ENCODE data around the gene MMP24. TPM values are rescaled to one million over a fixed set of nuclear protein-coding genes. Genes with fewer than 3 reads are reported as not detected.
A peak's percentile ranks its signal among the peaks of the same experiment; 100 is the strongest.

MMP24 gene
- total and polyA plus RNA-seq, 10 donors = 0.10 to 0.32 (median 0.18) TPM

DNA sequence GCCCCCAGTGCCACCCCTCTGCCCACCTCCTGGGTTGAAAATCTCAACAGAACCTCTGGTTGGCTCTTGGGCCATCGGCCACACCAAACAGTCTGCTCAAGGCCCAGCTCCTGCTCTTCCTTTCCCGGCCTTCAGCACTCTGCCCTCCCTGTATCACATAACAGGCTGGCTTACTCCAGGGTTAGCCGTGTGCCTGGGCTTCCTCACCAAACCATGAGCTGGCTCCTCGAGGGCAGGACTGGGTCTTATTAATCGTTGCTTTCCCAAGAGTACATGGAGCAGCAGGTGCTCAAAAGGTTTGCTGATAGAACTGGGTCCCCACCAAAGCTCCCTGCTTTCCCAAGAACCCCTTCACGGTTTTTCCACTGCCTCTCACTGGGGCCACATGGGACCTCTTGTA is 78.5 kb downstream of the MMP24 start:
- H3K4me3 ChIP-seq = no peak overlapping the region
- WGBS, 5 donors = 84 to 95% (median 89%) methylated on average over 6 of the region's 6 CpGs
- peaks cover 0 to 61% (median 6%) of the 10 kb centered on the region in 6 donors for H3K36me3 ChIP-seq
- H3K27me3 ChIP-seq (replicated peaks in 1 of 7) = no peaks in the 10 kb centered on the region
- intact Hi-C loops (cut with DNase I; ENCODE audit: low total_unique reads) = loop anchor here (5.0 kb wide), 1 partner anchor 142 kb away; no protein-coding TSS in a partner anchor
- no peak overlapping the region for H3K27ac ChIP-seq
- no peak for DNase-seq
- TF ChIP-seq POLR2A (IDR thresholded peaks at IDR 0.05) (no peak), POLR2AphosphoS5 (IDR thresholded peaks at IDR 0.05) (no peak)
- TF ChIP-seq, protein P1, sequence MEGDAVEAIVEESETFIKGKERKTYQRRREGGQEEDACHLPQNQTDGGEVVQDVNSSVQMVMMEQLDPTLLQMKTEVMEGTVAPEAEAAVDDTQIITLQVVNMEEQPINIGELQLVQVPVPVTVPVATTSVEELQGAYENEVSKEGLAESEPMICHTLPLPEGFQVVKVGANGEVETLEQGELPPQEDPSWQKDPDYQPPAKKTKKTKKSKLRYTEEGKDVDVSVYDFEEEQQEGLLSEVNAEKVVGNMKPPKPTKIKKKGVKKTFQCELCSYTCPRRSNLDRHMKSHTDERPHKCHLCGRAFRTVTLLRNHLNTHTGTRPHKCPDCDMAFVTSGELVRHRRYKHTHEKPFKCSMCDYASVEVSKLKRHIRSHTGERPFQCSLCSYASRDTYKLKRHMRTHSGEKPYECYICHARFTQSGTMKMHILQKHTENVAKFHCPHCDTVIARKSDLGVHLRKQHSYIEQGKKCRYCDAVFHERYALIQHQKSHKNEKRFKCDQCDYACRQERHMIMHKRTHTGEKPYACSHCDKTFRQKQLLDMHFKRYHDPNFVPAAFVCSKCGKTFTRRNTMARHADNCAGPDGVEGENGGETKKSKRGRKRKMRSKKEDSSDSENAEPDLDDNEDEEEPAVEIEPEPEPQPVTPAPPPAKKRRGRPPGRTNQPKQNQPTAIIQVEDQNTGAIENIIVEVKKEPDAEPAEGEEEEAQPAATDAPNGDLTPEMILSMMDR (IDR thresholded peaks at IDR 0.05 in 8 of 11, conservative IDR thresholded peaks at IDR 0.05 in 3 of 11) = no peak
- H3K4me1 ChIP-seq = peaks cover 0 to 13% (median 7%) of the 10 kb centered on the region in 6 donors
- H3K9me3 ChIP-seq = no peaks in the 10 kb centered on the region

DNA sequence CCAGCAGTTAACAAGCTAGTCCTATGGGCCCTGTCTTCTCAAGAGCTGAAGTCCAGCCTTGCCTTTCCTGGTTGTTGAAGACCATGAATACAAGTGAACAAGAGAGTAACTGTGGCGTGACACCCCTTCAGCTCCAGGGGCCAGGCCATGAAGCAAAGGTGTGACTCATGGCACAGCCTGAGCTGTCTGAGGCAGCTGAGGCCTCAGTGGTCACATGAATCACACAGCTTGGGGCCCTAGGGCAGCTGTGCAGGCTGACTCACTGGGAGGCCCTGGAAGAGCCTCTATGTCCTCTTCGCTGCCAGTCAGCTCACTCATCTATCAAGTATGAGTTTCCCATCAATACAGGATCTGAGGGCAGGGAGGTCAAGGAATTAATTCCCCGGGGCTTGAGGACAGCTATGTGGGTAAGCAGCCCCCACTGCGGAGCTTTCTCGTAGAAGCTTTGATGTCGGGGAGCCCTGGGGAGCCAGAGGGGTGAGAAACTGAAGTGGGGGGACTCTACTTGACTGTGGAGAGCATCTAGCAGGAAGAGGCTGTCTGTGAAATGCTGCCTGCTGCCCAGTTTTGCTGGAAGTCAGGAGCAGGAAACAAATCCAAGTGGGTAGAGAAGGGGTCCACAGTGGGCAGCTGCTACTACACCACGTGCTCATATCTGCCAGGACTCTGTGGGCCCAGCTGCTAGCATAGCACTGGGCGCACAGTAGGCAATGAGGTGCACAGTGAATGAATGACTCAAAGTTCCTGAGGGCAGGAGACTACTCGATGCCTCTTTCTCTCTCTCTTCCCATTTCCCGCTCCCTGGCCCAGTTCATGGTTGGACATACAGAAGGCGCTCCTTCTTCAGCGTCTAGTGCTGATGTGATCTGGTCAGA is 79.4 kb downstream of the MMP24 start:
- no peak overlapping the region for H3K4me3 ChIP-seq
- no peak overlapping the region for H3K27ac ChIP-seq
- DNase-seq = no peak
- H3K4me1 ChIP-seq = peaks cover 0 to 13% (median 7%) of the 10 kb centered on the region in 6 donors
- no peaks in the 10 kb centered on the region for H3K27me3 ChIP-seq (replicated peaks in 1 of 7)
- intact Hi-C loops (cut with DNase I; ENCODE audit: low total_unique reads) = no loop called here
- TF ChIP-seq POLR2AphosphoS5 (IDR thresholded peaks at IDR 0.05) = no peak
- TF ChIP-seq POLR2A (IDR thresholded peaks at IDR 0.05) = no peak
- TF ChIP-seq, protein P1 (IDR thresholded peaks at IDR 0.05 in 8 of 11, conservative IDR thresholded peaks at IDR 0.05 in 3 of 11) = no peak
- H3K9me3 ChIP-seq = no peaks in the 10 kb centered on the region
- WGBS, 5 donors = 86 to 93% (median 88%) methylated on average over 11 to 12 of the region's 12 CpGs
- H3K36me3 ChIP-seq = peaks cover 0 to 65% (median 6%) of the 10 kb centered on the region in 6 donors

DNA sequence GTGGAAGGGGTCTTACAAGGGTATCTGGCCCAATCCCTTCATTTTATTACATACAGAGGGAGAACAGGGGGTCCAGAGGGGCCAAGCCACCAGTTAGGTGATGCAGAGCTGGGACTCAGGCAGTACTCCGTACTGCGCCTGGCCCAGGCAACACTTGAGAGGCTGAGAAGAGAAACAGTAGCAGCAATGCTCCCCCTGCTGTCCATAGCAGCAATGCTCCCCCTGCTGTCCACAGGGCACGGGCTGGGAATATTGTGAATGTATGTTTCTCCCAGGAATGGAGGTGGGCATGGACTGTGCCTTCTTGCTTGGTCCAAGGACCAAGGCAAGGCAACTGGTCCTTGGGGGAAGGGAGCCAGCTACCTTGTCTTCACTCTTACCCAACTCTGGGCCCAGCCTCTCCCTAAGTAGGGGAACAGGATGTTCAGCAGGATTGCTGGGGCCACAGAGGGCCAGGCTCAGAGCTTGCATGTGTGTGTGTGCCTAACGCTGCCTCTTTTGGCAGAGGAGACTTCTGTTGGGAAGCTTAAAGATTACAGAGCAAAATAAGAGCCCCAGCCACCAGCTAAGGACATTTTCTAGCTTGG is 80.5 kb downstream of the MMP24 start:
- peaks cover 0 to 63% (median 6%) of the 10 kb centered on the region in 6 donors for H3K36me3 ChIP-seq
- intact Hi-C loops (cut with DNase I; ENCODE audit: low total_unique reads) = no loop called here
- H3K4me3 ChIP-seq = no peak overlapping the region
- no peaks in the 10 kb centered on the region for H3K9me3 ChIP-seq
- peaks cover 0 to 13% (median 7%) of the 10 kb centered on the region in 6 donors for H3K4me1 ChIP-seq
- WGBS, 5 donors = 34 to 53% (median 40%) methylated on average over 4 of the region's 4 CpGs
- DNase-seq = no peak
- no peaks in the 10 kb centered on the region for H3K27me3 ChIP-seq (replicated peaks in 1 of 7)
- TF ChIP-seq POLR2A (IDR thresholded peaks at IDR 0.05) = no peak
- TF ChIP-seq, protein P1 (IDR thresholded peaks at IDR 0.05 in 8 of 11, conservative IDR thresholded peaks at IDR 0.05 in 3 of 11) = peak in 9 of 11 experiments; percentile 25 to 69 (median 53)
- no peak for TF ChIP-seq POLR2AphosphoS5 (IDR thresholded peaks at IDR 0.05)
- no peak overlapping the region for H3K27ac ChIP-seq

All from spleen (tissue), 11 donors.